Cardiac ventricle fibroblast (primary cell): ENCODE data around the gene FKBP6. TPM values are rescaled to one million over a fixed set of nuclear protein-coding genes. Genes with fewer than 3 reads are reported as not detected.

Source experiments
- total RNA-seq: library from RNA; depleted of rRNA; stranded (reverse); fragments of >200 nt; gene quantifications from 2 replicates; pipeline ENCODE4 v1.2.3, GENCODE V29; 2015

The FKBP6 gene, protein sequence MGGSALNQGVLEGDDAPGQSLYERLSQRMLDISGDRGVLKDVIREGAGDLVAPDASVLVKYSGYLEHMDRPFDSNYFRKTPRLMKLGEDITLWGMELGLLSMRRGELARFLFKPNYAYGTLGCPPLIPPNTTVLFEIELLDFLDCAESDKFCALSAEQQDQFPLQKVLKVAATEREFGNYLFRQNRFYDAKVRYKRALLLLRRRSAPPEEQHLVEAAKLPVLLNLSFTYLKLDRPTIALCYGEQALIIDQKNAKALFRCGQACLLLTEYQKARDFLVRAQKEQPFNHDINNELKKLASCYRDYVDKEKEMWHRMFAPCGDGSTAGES
- total RNA-seq = not detected in 2 replicates

DNA sequence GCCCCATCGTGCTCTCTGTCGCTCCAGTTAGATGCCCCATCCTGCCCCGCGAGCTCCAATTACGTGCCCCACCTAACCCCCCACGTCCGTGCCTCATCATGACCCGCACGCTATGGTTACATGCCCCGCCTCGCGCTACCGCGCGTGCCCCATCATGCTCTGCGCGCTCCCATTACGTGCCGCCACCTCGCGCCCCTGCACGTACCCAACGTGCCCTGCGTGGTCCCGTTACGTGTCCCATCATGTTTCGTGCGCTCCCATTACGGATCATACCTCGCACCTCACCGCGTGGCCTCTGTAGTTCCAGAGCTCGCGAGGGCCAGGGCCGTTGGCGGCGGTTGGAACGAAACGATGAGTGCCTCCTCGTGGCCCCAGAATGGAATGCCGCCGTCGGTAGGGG, at the start of gene FKBP6, which contains the start of gene TRIM50:
TSS of gene FKBP6 (plus strand) at position 240 of the 400 bp plus-strand sequence. CDS start 268 bp downstream, outside the sequence.
TSS of gene TRIM50 (minus strand) at position 161 of the 400 bp plus-strand sequence. CDS start 3,295 bp downstream, outside the sequence.

DNA sequence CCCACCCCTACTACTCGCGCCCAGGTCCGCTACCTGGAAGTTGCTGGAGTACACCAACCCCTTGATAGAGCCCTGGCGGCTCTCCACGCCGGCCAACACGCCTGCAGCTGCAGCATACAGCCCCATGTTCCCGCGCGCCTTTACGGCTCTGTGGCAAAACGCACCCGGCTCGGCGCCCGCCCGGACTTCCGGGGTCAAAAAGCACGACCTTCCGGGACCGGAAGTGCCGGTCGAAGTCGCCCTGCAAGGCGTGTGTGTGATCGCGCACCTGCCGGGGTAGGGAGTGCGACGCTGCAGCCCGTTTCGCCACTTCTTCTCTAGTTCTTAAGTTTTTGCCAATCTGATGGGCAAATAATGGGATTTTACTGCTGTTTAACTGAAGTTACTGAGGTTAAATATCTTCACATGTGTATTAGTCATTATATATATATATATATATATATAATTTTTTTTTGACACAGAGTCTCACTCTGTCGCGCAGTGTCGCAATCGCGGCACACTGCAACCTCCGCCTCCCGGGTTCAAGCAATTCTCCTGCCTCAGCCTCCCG, 19.2 kb upstream of the FKBP6 start, which contains the start of gene NSUN5:
TSS of gene NSUN5 (minus strand) at position 162 of the 550 bp plus-strand sequence. CDS start at position 126, 36 bp downstream.

Other genes with a start within 250 kb of the FKBP6 start
- not detected in 2 replicates for gene SPDYE9, start 242.1 kb upstream of the FKBP6 start, total RNA-seq
- 15.5 and 17.0 TPM in 2 replicates for gene NSUN5, start 19.3 kb upstream of the FKBP6 start, total RNA-seq
- not detected in 2 replicates for gene TRIM50, start 79 bp upstream of the FKBP6 start, total RNA-seq
- 0.37 and 0.88 TPM in 2 replicates for gene FZD9, start 105.6 kb downstream of the FKBP6 start, total RNA-seq
- gene BAZ1B, start 194.1 kb downstream of the FKBP6 start, total RNA-seq = 36.3 and 37.9 TPM in 2 replicates
- 28.3 and 56.6 TPM in 2 replicates for gene BCL7B, start 229.5 kb downstream of the FKBP6 start, total RNA-seq